Measurements from ENCODE around the gene CATSPERE. TPM values are rescaled to one million over a fixed set of nuclear protein-coding genes. Genes with fewer than 3 reads are reported as not detected.
"Not testable (repeated sequence)": the region's sequence is repeated elsewhere in the genome, so short reads cannot be mapped to it uniquely, and the experiment has no call there.

The CATSPERE gene
- total RNA-seq, 1 experiment from 2014 or later, result 1.2 TPM

GRCh38 chr1:244659694-244660093 is 198.6 kb downstream of the CATSPERE start:
- ChIA-PET CTCF (no interaction called here), POLR2A (ENCODE audit: unreplicated experiment) (no interaction called here)
- no peak for TF ChIP-seq EZH2 (IDR thresholded peaks at IDR 0.05; ENCODE audit: low read depth)
- TF ChIP-seq, protein P1, sequence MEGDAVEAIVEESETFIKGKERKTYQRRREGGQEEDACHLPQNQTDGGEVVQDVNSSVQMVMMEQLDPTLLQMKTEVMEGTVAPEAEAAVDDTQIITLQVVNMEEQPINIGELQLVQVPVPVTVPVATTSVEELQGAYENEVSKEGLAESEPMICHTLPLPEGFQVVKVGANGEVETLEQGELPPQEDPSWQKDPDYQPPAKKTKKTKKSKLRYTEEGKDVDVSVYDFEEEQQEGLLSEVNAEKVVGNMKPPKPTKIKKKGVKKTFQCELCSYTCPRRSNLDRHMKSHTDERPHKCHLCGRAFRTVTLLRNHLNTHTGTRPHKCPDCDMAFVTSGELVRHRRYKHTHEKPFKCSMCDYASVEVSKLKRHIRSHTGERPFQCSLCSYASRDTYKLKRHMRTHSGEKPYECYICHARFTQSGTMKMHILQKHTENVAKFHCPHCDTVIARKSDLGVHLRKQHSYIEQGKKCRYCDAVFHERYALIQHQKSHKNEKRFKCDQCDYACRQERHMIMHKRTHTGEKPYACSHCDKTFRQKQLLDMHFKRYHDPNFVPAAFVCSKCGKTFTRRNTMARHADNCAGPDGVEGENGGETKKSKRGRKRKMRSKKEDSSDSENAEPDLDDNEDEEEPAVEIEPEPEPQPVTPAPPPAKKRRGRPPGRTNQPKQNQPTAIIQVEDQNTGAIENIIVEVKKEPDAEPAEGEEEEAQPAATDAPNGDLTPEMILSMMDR (conservative IDR thresholded peaks at IDR 0.05), result no peak

DNA sequence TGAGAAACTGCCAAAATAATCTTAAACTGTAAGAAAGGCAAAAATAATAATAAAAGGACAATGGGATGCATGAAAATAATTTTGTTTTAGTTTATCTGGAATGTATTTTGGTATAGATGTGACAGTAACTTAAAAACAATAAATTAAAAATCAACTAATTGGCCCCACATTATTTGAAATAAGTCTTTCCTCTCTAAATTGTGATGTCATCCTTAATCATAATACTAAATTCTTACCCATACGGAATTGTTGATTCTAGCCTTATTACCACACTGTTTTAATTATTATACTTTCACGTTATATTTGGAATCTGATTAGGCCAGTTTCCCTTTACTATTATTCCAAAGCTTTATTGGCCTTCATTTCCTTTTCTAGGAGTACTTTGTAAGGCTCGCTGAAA is 199.5 kb downstream of the CATSPERE start:
- POLR2A ChIA-PET (ENCODE audit: unreplicated experiment), result no interaction called here

More at GRCh38 chr1:244659694-244660093, 198.6 kb downstream of the CATSPERE start:
- no TSS peak for BruUV-seq (replicated peaks)
- peaks cover 15% of the 10 kb centered on the region for H3K4me1 ChIP-seq (replicated peaks; ENCODE audit: insufficient read depth)
- no peaks in the 10 kb centered on the region for H3K27me3 ChIP-seq (ENCODE audit: insufficient read depth, low read depth)
- no peaks in the 10 kb centered on the region for H3K9me2 ChIP-seq (ENCODE audit: insufficient read depth)
- H3K79me2 ChIP-seq (ENCODE audit: low read depth), result peaks cover 82% of the 10 kb centered on the region
- intact Hi-C loops (cut with micrococcal nuclease; ENCODE audit: unreplicated experiment), result loop anchor here (10.0 kb wide), 2 partner anchors 175 to 1405 kb away; partner anchors contain the start of genes CEP170, COX20 and SDCCAG8
- H2AFZ ChIP-seq, result no peak overlapping the region
- no peaks in the 10 kb centered on the region for H3K9me3 ChIP-seq (ENCODE audit: insufficient read depth, low read depth)
- H4K20me1 ChIP-seq (ENCODE audit: insufficient read depth), result peaks cover 14% of the 10 kb centered on the region
- no peak overlapping the region for H3K4me2 ChIP-seq
- no peak overlapping the region for H3K27ac ChIP-seq
- H3F3A ChIP-seq (ENCODE audit: insufficient read depth, low read depth), result no peaks in the 10 kb centered on the region
- no peak for DNase-seq
- H3K36me3 ChIP-seq (ENCODE audit: low read depth), result peaks cover 26% of the 10 kb centered on the region
- H3K4me3 ChIP-seq, result no peak overlapping the region

GRCh38 chr1:244661569-244662312 is 200.7 kb downstream of the CATSPERE start:
- H3K27me3 ChIP-seq (ENCODE audit: insufficient read depth, low read depth); H3F3A ChIP-seq (ENCODE audit: insufficient read depth, low read depth); H3K4me2 ChIP-seq; H3K9me3 ChIP-seq (ENCODE audit: insufficient read depth, low read depth); H4K20me1 ChIP-seq (ENCODE audit: insufficient read depth); CTCF ChIA-PET; H3K4me1 ChIP-seq (replicated peaks; ENCODE audit: insufficient read depth); H2AFZ ChIP-seq; intact Hi-C loops (cut with micrococcal nuclease; ENCODE audit: unreplicated experiment); H3K9me2 ChIP-seq (ENCODE audit: insufficient read depth); H3K27ac ChIP-seq; BruUV-seq (replicated peaks); POLR2A ChIA-PET (ENCODE audit: unreplicated experiment); DNase-seq; H3K4me3 ChIP-seq: not testable (repeated sequence)
- H3K36me3 ChIP-seq (ENCODE audit: low read depth), result peaks cover 29% of the 10 kb centered on the region
- peaks cover 69% of the 10 kb centered on the region for H3K79me2 ChIP-seq (ENCODE audit: low read depth)

More for the DNA sequence above, 199.5 kb downstream of the CATSPERE start:
- Histone ChIP-seq H3F3A (ENCODE audit: insufficient read depth, low read depth) (no peaks in the 10 kb centered on the region), H3K9me2 (ENCODE audit: insufficient read depth) (no peaks in the 10 kb centered on the region), H3K79me2 (ENCODE audit: low read depth) (peaks cover 78% of the 10 kb centered on the region), H3K4me2 (no peak overlapping the region), H3K9me3 (ENCODE audit: insufficient read depth, low read depth) (no peaks in the 10 kb centered on the region), H4K20me1 (ENCODE audit: insufficient read depth) (peaks cover 9% of the 10 kb centered on the region; the same call in 1 of the 2 replicates), H3K4me3 (no peak overlapping the region), H3K27me3 (ENCODE audit: insufficient read depth, low read depth) (no peaks in the 10 kb centered on the region), H3K27ac (no peak overlapping the region), H2AFZ (no peak overlapping the region), H3K4me1 (replicated peaks; ENCODE audit: insufficient read depth) (peaks cover 6% of the 10 kb centered on the region; the same call in 1 of the 2 replicates), H3K36me3 (ENCODE audit: low read depth) (peaks cover 26% of the 10 kb centered on the region)
- intact Hi-C loops (cut with micrococcal nuclease; ENCODE audit: unreplicated experiment), result no loop called here
- BruUV-seq (replicated peaks), result no TSS peak
- DNase-seq, result no peak
- CTCF ChIA-PET, result no interaction called here
- TF ChIP-seq, protein P1 (conservative IDR thresholded peaks at IDR 0.05), result no peak
- no peak for TF ChIP-seq EZH2 (IDR thresholded peaks at IDR 0.05; ENCODE audit: low read depth)
